Type B pancreatic cell (in vitro differentiated cells): ENCODE results near the gene PPP1R12C. TPM values are rescaled to one million over a fixed set of nuclear protein-coding genes. Genes with fewer than 3 reads are reported as not detected.

Source experiments
- DNase-seq: peaks from one replicate; pipeline ENCODE4 v3.0.0; 2021; ENCODE audit warnings: mixed read lengths; ENCODE audit not compliant: unreplicated experiment; ENCODE audit errors: extremely low spot score
- H3K27ac Mint-ChIP-seq: 2 replicates; pipeline ENCODE4 v1.8.0; 2021; ENCODE audit warnings: mild to moderate bottlenecking, mixed read lengths
- H3K27me3 Mint-ChIP-seq: 2 replicates; pipeline ENCODE4 v1.8.0; 2021; ENCODE audit warnings: mixed read lengths
- H3K36me3 Mint-ChIP-seq: 2 replicates; pipeline ENCODE4 v1.8.0; 2021; ENCODE audit warnings: mixed read lengths
- H3K4me1 Mint-ChIP-seq: one replicate; pipeline ENCODE4 v1.8.0; 2021; ENCODE audit warnings: mixed read lengths; ENCODE audit not compliant: unreplicated experiment
- H3K4me3 Mint-ChIP-seq: 2 replicates; pipeline ENCODE4 v1.8.0; 2021; ENCODE audit warnings: mild to moderate bottlenecking, mixed read lengths
- H3K9me3 Mint-ChIP-seq: 2 replicates; pipeline ENCODE4 v1.8.0; 2021; ENCODE audit warnings: mixed read lengths
- total RNA-seq: library from RNA; stranded (reverse); gene quantifications from 2 replicates; pipeline ENCODE4 v1.2.1, GENCODE V29; 2021; ENCODE audit warnings: low replicate concordance
- TF ChIP-seq, protein P1 (sequence below): fragments of 200-600 bp; sonication (generic); conservative IDR thresholded peaks from 2 replicates; pipeline ENCODE4 v1.5.0; 2021; ENCODE audit warnings: antibody characterized with exemption, mild to moderate bottlenecking

Gene PPP1R12C
- total RNA-seq, 1 donor from 2014 or later = 102 TPM

GRCh38 chr19:55082020-55082851 lies 35.2 kb downstream of the PPP1R12C start:
- Mint-ChIP-seq H3K27ac (peak overlapping the region; percentile 26), H3K4me1 (peaks cover 12% of the 10 kb centered on the region), H3K27me3 (peaks cover 70% of the 10 kb centered on the region), H3K4me3 (peak overlapping the region; percentile 76), H3K9me3 (no peaks in the 10 kb centered on the region), H3K36me3 (peaks cover 4% of the 10 kb centered on the region)
- TF ChIP-seq, protein P1, sequence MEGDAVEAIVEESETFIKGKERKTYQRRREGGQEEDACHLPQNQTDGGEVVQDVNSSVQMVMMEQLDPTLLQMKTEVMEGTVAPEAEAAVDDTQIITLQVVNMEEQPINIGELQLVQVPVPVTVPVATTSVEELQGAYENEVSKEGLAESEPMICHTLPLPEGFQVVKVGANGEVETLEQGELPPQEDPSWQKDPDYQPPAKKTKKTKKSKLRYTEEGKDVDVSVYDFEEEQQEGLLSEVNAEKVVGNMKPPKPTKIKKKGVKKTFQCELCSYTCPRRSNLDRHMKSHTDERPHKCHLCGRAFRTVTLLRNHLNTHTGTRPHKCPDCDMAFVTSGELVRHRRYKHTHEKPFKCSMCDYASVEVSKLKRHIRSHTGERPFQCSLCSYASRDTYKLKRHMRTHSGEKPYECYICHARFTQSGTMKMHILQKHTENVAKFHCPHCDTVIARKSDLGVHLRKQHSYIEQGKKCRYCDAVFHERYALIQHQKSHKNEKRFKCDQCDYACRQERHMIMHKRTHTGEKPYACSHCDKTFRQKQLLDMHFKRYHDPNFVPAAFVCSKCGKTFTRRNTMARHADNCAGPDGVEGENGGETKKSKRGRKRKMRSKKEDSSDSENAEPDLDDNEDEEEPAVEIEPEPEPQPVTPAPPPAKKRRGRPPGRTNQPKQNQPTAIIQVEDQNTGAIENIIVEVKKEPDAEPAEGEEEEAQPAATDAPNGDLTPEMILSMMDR = no peak
- no peak for DNase-seq

GRCh38 chr19:55081770-55082019 lies 35.7 kb downstream of the PPP1R12C start:
- Mint-ChIP-seq H3K4me1 (peaks cover 12% of the 10 kb centered on the region), H3K36me3 (peaks cover 4% of the 10 kb centered on the region), H3K27ac (no peak overlapping the region), H3K4me3 (peak overlapping the region; percentile 86), H3K27me3 (peaks cover 73% of the 10 kb centered on the region), H3K9me3 (no peaks in the 10 kb centered on the region)
- no peak for DNase-seq
- TF ChIP-seq, protein P1 = no peak

DNA sequence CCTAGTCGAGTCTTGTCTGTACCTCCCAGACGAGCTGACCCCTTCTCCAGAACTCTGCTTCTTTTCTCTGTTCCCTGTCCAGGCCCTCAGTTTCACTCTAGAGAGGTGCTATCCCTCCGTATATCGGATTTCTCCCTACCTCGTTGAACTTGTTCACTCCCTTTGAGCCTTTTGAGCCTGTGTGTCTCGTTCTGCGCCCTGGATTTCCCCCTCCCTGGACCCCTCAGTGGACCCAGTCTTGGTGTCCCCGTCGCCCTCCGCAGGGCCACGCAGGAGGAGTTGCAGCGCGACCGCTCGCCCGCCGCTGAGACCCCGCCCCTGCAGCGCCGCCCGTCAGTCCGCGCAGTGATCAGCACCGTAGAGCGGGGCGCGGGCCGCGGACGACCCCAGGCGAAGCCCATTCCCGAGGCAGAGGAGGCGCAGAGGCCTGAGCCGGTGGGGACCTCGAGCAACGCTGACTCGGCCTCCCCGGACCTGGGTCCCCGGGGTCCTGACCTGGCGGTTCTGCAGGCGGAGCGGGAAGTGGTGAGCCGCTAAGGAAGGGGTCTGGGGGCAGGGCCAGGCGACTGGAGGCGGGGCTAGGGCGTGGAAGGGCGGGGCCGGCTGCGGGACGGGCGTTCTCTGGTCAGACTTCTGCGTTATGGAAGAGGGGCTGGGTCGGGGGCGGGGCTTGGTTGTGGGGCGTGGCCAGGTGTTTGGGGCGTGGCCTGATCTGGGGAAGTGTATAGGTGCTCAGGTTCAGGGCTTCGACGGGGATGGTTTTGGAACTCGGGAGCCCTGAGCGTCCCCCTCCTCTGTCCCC lies 36.3 kb downstream of the PPP1R12C start:
- Mint-ChIP-seq H3K27me3 (peaks cover 76% of the 10 kb centered on the region), H3K9me3 (no peaks in the 10 kb centered on the region), H3K4me1 (peaks cover 12% of the 10 kb centered on the region), H3K27ac (peak overlapping the region; percentile 87), H3K4me3 (peak overlapping the region; percentile 86), H3K36me3 (peaks cover 4% of the 10 kb centered on the region)
- no peak for DNase-seq
- TF ChIP-seq, protein P1 = no peak

DNA sequence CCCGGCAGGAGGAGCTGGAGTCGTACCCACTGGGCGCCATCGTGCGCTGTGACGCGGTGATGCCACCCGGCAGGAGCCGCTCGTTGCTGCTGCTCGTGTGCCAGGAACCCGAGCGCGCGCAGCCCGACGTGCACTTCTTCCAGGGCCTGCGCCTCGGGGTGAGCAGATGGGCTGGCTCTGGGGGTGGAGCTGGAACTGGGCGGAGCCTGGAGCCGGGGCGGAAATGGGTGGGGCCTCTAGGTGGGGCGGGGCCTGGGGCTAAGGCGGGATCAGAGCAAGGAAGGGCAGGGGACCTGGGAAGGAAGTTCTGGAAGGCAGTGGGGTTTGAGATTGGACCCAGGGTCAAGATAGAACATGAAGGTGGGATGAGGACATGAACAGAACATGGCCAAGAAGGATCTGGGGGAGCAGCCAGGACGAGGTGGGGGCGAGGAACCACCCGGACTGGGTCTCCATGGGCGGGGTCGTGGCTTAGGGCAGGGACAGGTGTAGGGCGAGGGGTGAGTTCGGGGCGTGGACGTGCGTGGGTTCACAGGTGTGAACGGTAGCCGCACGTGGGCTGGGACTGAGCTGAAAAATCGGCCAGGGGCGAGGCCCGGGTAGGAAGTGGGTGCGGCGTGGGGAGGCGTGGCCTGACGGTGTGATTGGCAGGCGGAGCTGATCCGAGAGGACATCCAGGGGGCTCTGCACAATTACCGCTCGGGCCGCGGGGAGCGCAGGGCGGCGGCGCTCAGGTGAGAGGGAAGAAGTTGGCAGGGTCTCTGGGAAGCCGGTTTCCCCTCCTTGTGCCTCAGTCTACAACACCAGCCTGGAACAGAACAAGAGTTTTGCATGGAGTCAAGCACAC lies 37.1 kb downstream of the PPP1R12C start:
- DNase-seq = no peak
- H3K4me1 Mint-ChIP-seq = peaks cover 12% of the 10 kb centered on the region
- peaks cover 71% of the 10 kb centered on the region for H3K27me3 Mint-ChIP-seq
- TF ChIP-seq, protein P1 = no peak
- peaks cover 4% of the 10 kb centered on the region for H3K36me3 Mint-ChIP-seq
- peak overlapping the region; percentile 86 for H3K4me3 Mint-ChIP-seq
- peak overlapping the region; percentile 87 for H3K27ac Mint-ChIP-seq
- H3K9me3 Mint-ChIP-seq = no peaks in the 10 kb centered on the region

GRCh38 chr19:55079400-55080038 lies 37.9 kb downstream of the PPP1R12C start:
- Mint-ChIP-seq H3K27ac (peak overlapping the region; percentile 87), H3K9me3 (no peaks in the 10 kb centered on the region), H3K4me1 (peaks cover 12% of the 10 kb centered on the region)

More at GRCh38 chr19:55079400-55080038, 37.9 kb downstream of the PPP1R12C start:
- DNase-seq = no peak
- TF ChIP-seq, protein P1 = no peak
- peaks cover 69% of the 10 kb centered on the region for H3K27me3 Mint-ChIP-seq
- H3K36me3 Mint-ChIP-seq = peaks cover 4% of the 10 kb centered on the region
- peak overlapping the region; percentile 86 for H3K4me3 Mint-ChIP-seq
